ENCODE data around the gene APOB.

The APOB gene

GRCh38 chr2:21033237-21034155 lies 10.4 kb downstream of the APOB start:
- DNase-seq: no peak

- DNase-seq: no peak
Measured at GRCh38 chr2:21032338-21033236, 11.3 kb downstream of the APOB start.

- no peak for DNase-seq
Measured at GRCh38 chr2:21030983-21031968, 12.6 kb downstream of the APOB start.

- DNase-seq: no peak
Measured at GRCh38 chr2:21029519-21029918, 14.4 kb downstream of the APOB start.

- peak; percentile 62 to 68 for DNase-seq
Measured at GRCh38 chr2:21028951-21029350, 14.9 kb downstream of the APOB start.

- DNase-seq: no peak
Measured at GRCh38 chr2:21028021-21028947, 15.6 kb downstream of the APOB start.

GRCh38 chr2:21026479-21027282 lies 17.2 kb downstream of the APOB start:
- DNase-seq: no peak

GRCh38 chr2:21025690-21026478 lies 18.0 kb downstream of the APOB start:
- DNase-seq: no peak

GRCh38 chr2:21024722-21025389 lies 19.0 kb downstream of the APOB start:
- DNase-seq: no peak

- DNase-seq: no peak
Measured at GRCh38 chr2:21024198-21024597, 19.7 kb downstream of the APOB start.

- no peak for DNase-seq
Measured at GRCh38 chr2:21023419-21024181, 20.3 kb downstream of the APOB start.

- DNase-seq: no peak
Measured at GRCh38 chr2:21022792-21023367, 21.0 kb downstream of the APOB start.

- DNase-seq: no peak
Measured at GRCh38 chr2:21021430-21021829, 22.4 kb downstream of the APOB start.

- no peak for DNase-seq
Measured at GRCh38 chr2:21020668-21021288, 23.1 kb downstream of the APOB start.

GRCh38 chr2:21020031-21020667 lies 23.7 kb downstream of the APOB start:
- DNase-seq: no peak

GRCh38 chr2:21019678-21020021 lies 24.2 kb downstream of the APOB start:
- no peak for DNase-seq

Data from SHP77 (cell line).